Endothelial cell of umbilical vein (primary cell): ENCODE data around the gene FAM83C. TPM values are rescaled to one million over a fixed set of nuclear protein-coding genes. Genes with fewer than 3 reads are reported as not detected.

Experiments
- BruUV-seq: library from RNA; stranded (reverse); fragments of 400-500 nt; replicated peaks from 2 replicates; lab custom pipeline; 2021; lab: Mats Ljungman, UMichigan
- CTCF ChIA-PET: fragments of 300-600, 350-600 bp; sonication (Branson Sonifier 250); formaldehyde crosslinking; loops from one replicate; lab custom pipeline; 2021; ENCODE audit warnings: antibody characterized with exemption, inconsistent platforms; lab: Charles Lee
- POLR2A ChIA-PET: fragments of 300-600, 350-600 bp; sonication (Branson Sonifier 250); formaldehyde crosslinking; loops from one replicate; lab custom pipeline; 2021; ENCODE audit warnings: antibody characterized with exemption, inconsistent platforms; lab: Charles Lee
- DNase-seq: peaks from one replicate; pipeline ENCODE4 v3.0.0-alpha.2; 2011; ENCODE audit warnings: low read depth, low spot score
- FAIRE-seq: peaks from 2 replicates; lab custom pipeline; 2011; peaks lifted over from hg19 to GRCh38; lab: Jason Lieb, UNC
- H2AFZ ChIP-seq: 2 replicates; pipeline ENCODE4 v1.6.0; 2012; ENCODE audit warnings: low read depth, low read length, control low read depth, inconsistent platforms
- H3K27ac ChIP-seq: 2 replicates; pipeline ENCODE4 v1.5.1; 2011; ENCODE audit warnings: low read depth, mild to moderate bottlenecking, control low read depth, low read length, moderate library complexity; ENCODE audit not compliant: insufficient read depth
- H3K27me3 ChIP-seq, 2 experiments: 2 replicates each; pipeline versions ENCODE4 v1.6.0 to v1.6.1; 2011; ENCODE audit warnings: low read length in 2 of 2, mixed read lengths in 1 of 2; ENCODE audit not compliant: control insufficient read depth in 2 of 2, insufficient read depth in 2 of 2
- H3K36me3 ChIP-seq, 2 experiments: 2 replicates in 1 of 2; 3 replicates in 1 of 2; pipeline ENCODE4 v1.5.1; 2011; ENCODE audit warnings: low read length in 2 of 2, mild to moderate bottlenecking in 1 of 2, moderate library complexity in 1 of 2; ENCODE audit not compliant: control insufficient read depth in 2 of 2, insufficient read depth in 2 of 2; ENCODE audit errors: extremely low read depth in 1 of 2
- H3K4me1 ChIP-seq: 3 replicates; pipeline ENCODE4 v1.5.1; 2011; ENCODE audit warnings: mild to moderate bottlenecking, low read length; ENCODE audit not compliant: control insufficient read depth, insufficient read depth; ENCODE audit errors: extremely low read depth
- H3K4me2 ChIP-seq: 2 replicates; pipeline ENCODE4 v1.6.1; 2011; ENCODE audit warnings: low read length, control low read depth, mixed read lengths; ENCODE audit not compliant: insufficient read depth
- H3K4me3 ChIP-seq, 3 experiments: fragments of 200-600 bp in 1 of 3; sonication (generic), shearing (Covaris generic) in 1 of 3; replicated peaks in 1 of 3; 2 replicates each; pipeline ENCODE4 v1.5.1; 2011 to 2016; ENCODE audit warnings: control low read depth in 3 of 3, low read length in 3 of 3, mild to moderate bottlenecking in 2 of 3, inconsistent platforms in 1 of 3, low read depth in 1 of 3, moderate library complexity in 1 of 3; ENCODE audit not compliant: insufficient read depth in 1 of 3
- H3K79me2 ChIP-seq: 2 replicates; pipeline ENCODE4 v1.6.0; 2012; ENCODE audit warnings: low read length, inconsistent platforms; ENCODE audit not compliant: control insufficient read depth, insufficient read depth
- H3K9ac ChIP-seq: replicated peaks from 2 replicates; pipeline ENCODE3; 2011; ENCODE audit warnings: low read length, control low read depth; ENCODE audit not compliant: insufficient read depth; ENCODE audit errors: extremely low read depth
- H3K9me1 ChIP-seq: replicated peaks from 3 replicates; pipeline ENCODE4 v1.6.0; 2011; ENCODE audit warnings: mild to moderate bottlenecking, low read length; ENCODE audit not compliant: control insufficient read depth, insufficient read depth; ENCODE audit errors: extremely low read depth
- H3K9me3 ChIP-seq: replicated peaks from 2 replicates; pipeline ENCODE4 v1.5.1; 2012; ENCODE audit warnings: low read length, inconsistent platforms; ENCODE audit not compliant: control insufficient read depth, insufficient read depth
- H4K20me1 ChIP-seq: replicated peaks from 2 replicates; pipeline ENCODE3; 2011; ENCODE audit warnings: mild to moderate bottlenecking, low read length; ENCODE audit not compliant: control insufficient read depth, insufficient read depth; ENCODE audit errors: extremely low read depth
- CTCF ChIP-seq, 2 donors: IDR thresholded peaks; 1 replicate in 1 of 2; 2 replicates in 1 of 2; pipeline ENCODE4 v1.5.1; 2011; ENCODE audit warnings: low read length in 2 of 2, mild to moderate bottlenecking in 2 of 2, moderate library complexity in 2 of 2, control low read depth in 1 of 2, inconsistent platforms in 1 of 2, low read depth in 1 of 2; ENCODE audit not compliant: insufficient read depth in 1 of 2; ENCODE audit errors: extremely low read depth in 1 of 2
- EZH2 ChIP-seq: IDR thresholded peaks from 2 replicates; pipeline ENCODE4 v1.6.1; 2012; ENCODE audit warnings: borderline replicate concordance, low read depth, mild to moderate bottlenecking, moderate library complexity, low read length, inconsistent platforms; ENCODE audit not compliant: severe bottlenecking
- FOS ChIP-seq: IDR thresholded peaks from 2 replicates; pipeline ENCODE4 v1.6.1; 2011; ENCODE audit warnings: mild to moderate bottlenecking, low read length, moderate library complexity, borderline replicate concordance; ENCODE audit not compliant: insufficient read depth
- GATA2 ChIP-seq: IDR thresholded peaks from 2 replicates; pipeline ENCODE4 v1.7.0; 2011; ENCODE audit warnings: low read depth, mild to moderate bottlenecking, moderate library complexity, mixed read lengths, low read length; ENCODE audit not compliant: insufficient read length, insufficient read depth
- JUN ChIP-seq: IDR thresholded peaks from 2 replicates; pipeline ENCODE4 v1.6.1; 2011; ENCODE audit warnings: borderline replicate concordance, low read depth; ENCODE audit not compliant: insufficient read length, insufficient read depth
- MYC ChIP-seq: IDR thresholded peaks from one replicate; pipeline ENCODE4 v1.6.1; 2011; ENCODE audit warnings: mild to moderate bottlenecking, low read depth, low read length
- POLR2A ChIP-seq: IDR thresholded peaks from 2 replicates; pipeline ENCODE4 v1.6.1; 2012; ENCODE audit warnings: low read depth, mild to moderate bottlenecking, control low read depth, low read length
- POLR2AphosphoS5 ChIP-seq: IDR thresholded peaks from 2 replicates; pipeline ENCODE4 v1.6.1; 2012; ENCODE audit warnings: low read depth, mild to moderate bottlenecking, control low read depth, low read length, moderate library complexity; ENCODE audit not compliant: insufficient read depth
- dilution Hi-C: fragments of 300-500 bp; cut with MboI; formaldehyde crosslinking; loops from one replicate; pipeline ENCODE4 v1.15.0; 2019; ENCODE audit warnings: low sequenced_read_pairs; ENCODE audit not compliant: extremely low pct_ligation_motif_present
- intact Hi-C: fragments of 100-400 bp; cut with micrococcal nuclease; formaldehyde crosslinking; loops from one replicate; pipeline ENCODE4 v1.10.0; 2022
- polyA plus RNA-seq, 4 experiments: library from polyadenylated mRNA; depleted of rRNA in 3 of 4; stranded (reverse) in 3 of 4; unstranded in 1 of 4; fragments of >200 nt; gene quantifications; 2 replicates each; pipeline versions ENCODE4 v1.2.1 to v1.2.3, GENCODE V29; 2011 to 2012; ENCODE audit warnings: missing spikeins in 1 of 4
- total RNA-seq: library from RNA; stranded (reverse); gene quantifications from 2 replicates; pipeline ENCODE4 v1.2.3, GENCODE V29; 2021
- TF ChIP-seq, protein P1 (sequence below): IDR thresholded peaks from 2 replicates; pipeline ENCODE4 v1.6.1; 2011; ENCODE audit not compliant: insufficient read depth, insufficient read length

Gene FAM83C
- total and polyA plus RNA-seq, 2 donors (not counting 3 experiments of a cell fraction or from before 2014, with no cell fraction given): not detected

DNA sequence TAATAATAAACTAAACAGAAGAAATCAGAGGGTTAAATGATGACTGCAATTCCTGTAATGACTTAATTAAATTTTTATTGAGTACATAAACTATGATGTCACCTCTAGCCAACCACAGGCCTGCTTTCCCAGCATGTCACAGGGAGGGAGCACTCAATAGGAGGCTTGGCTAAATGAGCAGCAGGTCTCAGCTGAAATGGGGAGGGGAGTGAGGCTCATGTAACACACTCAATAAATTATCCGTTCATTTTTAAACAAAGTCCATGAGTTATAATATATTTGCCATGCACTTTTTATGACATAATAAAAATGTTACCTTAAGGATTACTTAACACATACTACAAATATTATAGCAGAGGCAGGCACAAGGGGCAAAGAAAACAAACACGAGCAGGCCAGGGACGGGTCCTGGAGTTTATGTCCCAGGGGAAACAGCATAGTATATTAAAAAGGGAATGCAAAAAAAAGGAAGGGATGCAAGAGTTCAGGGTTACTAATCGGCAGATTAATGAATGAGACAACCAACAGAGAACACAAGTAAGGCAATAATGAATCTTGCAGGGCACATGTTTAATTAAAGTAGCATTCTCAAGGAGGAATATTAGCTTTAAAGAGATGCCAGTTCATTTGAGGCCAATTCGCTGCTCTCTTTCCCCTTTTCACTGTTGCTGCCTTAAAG is 27.1 kb upstream of the FAM83C start:
- Histone ChIP-seq H3K27ac (peak overlapping the region; percentile 74), H3K79me2 (no peaks in the 10 kb centered on the region), H3K9me3 (no peaks in the 10 kb centered on the region), H3K9ac (no peak overlapping the region), H3K36me3 (peaks cover 0 to under 1% of the 10 kb centered on the region in 2 experiments), H2AFZ (no peak overlapping the region), H3K4me1 (peaks cover 43% of the 10 kb centered on the region), H3K4me3 (no peak overlapping the region), H3K4me2 (peak overlapping the region; percentile 19), H3K27me3 (no peaks in the 10 kb centered on the region), H4K20me1 (no peaks in the 10 kb centered on the region), H3K9me1 (no peaks in the 10 kb centered on the region)
- CTCF ChIA-PET: interaction anchor here (1.5 to 6.7 kb wide), 3 partner anchors 8 to 14 kb away, joined by 6 to 83 read pairs (median 7); no protein-coding TSS in a partner anchor
- dilution Hi-C loops: no loop called here
- DNase-seq (peak; percentile 48), FAIRE-seq (peak; percentile 78)
- no TSS peak for BruUV-seq
- POLR2A ChIA-PET: interaction anchor here (1.6 kb wide), 1 partner anchor 13 kb away, joined by 5 read pairs; no protein-coding TSS in a partner anchor
- TF ChIP-seq JUN: no peak
- TF ChIP-seq, protein P1, sequence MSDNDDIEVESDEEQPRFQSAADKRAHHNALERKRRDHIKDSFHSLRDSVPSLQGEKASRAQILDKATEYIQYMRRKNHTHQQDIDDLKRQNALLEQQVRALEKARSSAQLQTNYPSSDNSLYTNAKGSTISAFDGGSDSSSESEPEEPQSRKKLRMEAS: no peak
- TF ChIP-seq MYC: no peak
- TF ChIP-seq EZH2: no peak
- no peak for TF ChIP-seq CTCF (IDR thresholded peaks at IDR 0.05; ENCODE audit: extremely low read depth in 1 of 2, insufficient read depth in 1 of 2, low read depth in 1 of 2, low read length in 2 of 2)
- no peak for TF ChIP-seq GATA2
- no peak for TF ChIP-seq FOS
- TF ChIP-seq POLR2A: no peak
- no peak for TF ChIP-seq POLR2AphosphoS5
- intact Hi-C loops: no loop called here
